Measurements from ENCODE around the gene PRDM16. TPM values are rescaled to one million over a fixed set of nuclear protein-coding genes. Genes with fewer than 3 reads are reported as not detected.

The PRDM16 gene
- total RNA-seq, 1 donor from 2014 or later = 6.7 TPM

GRCh38 chr1:3324704-3325535 lies 255.9 kb downstream of the PRDM16 start:
- no peak for DNase-seq

GRCh38 chr1:3326516-3327388 lies 257.7 kb downstream of the PRDM16 start:
- DNase-seq = no peak

GRCh38 chr1:3327389-3327702 lies 258.3 kb downstream of the PRDM16 start:
- no peak for DNase-seq

GRCh38 chr1:3327936-3328590 lies 259.1 kb downstream of the PRDM16 start:
- no peak for DNase-seq

- DNase-seq = no peak
Measured at GRCh38 chr1:3329640-3330281, 260.8 kb downstream of the PRDM16 start.

GRCh38 chr1:3330771-3331245 lies 261.8 kb downstream of the PRDM16 start:
- DNase-seq = no peak

- DNase-seq = no peak
Measured at GRCh38 chr1:3331564-3331963, 262.6 kb downstream of the PRDM16 start.

GRCh38 chr1:3332043-3332442 lies 263.0 kb downstream of the PRDM16 start:
- DNase-seq = no peak

GRCh38 chr1:3332662-3333061 lies 263.7 kb downstream of the PRDM16 start:
- no peak for DNase-seq

- no peak for DNase-seq
Measured at GRCh38 chr1:3333903-3334302, 264.9 kb downstream of the PRDM16 start.

GRCh38 chr1:3334366-3334765 lies 265.4 kb downstream of the PRDM16 start:
- no peak for DNase-seq

- DNase-seq = no peak
Measured at GRCh38 chr1:3335754-3336640, 267.0 kb downstream of the PRDM16 start.

- DNase-seq = no peak
Measured at GRCh38 chr1:3336641-3337630, 267.9 kb downstream of the PRDM16 start.

- DNase-seq = no peak
Measured at GRCh38 chr1:3337798-3338724, 269.1 kb downstream of the PRDM16 start.

GRCh38 chr1:3338725-3339070 lies 269.7 kb downstream of the PRDM16 start:
- DNase-seq = no peak

GRCh38 chr1:3339856-3340255 lies 270.9 kb downstream of the PRDM16 start:
- DNase-seq = no peak

GRCh38 chr1:3340548-3341235 lies 271.7 kb downstream of the PRDM16 start:
- no peak for DNase-seq

- no peak for DNase-seq
Measured at GRCh38 chr1:3341236-3341994, 272.4 kb downstream of the PRDM16 start.

All from occipital lobe (tissue), 2 donors.